ENCODE measurements around the gene MMEL1.
"Not testable (repeated sequence)": the region's sequence is repeated elsewhere in the genome, so short reads cannot be mapped to it uniquely, and the experiment has no call there.

The MMEL1 gene

GRCh38 chr1:2628191-2628932 is 4.5 kb downstream of the MMEL1 start:
- no peak for DNase-seq (ENCODE audit: low read depth)

- no peak for DNase-seq (ENCODE audit: low read depth)
Measured at GRCh38 chr1:2627746-2628145, 5.1 kb downstream of the MMEL1 start.

- DNase-seq (ENCODE audit: low read depth): not testable (repeated sequence)
Measured at GRCh38 chr1:2625748-2626147, 7.1 kb downstream of the MMEL1 start.

- DNase-seq (ENCODE audit: low read depth): no peak
Measured at GRCh38 chr1:2625311-2625710, 7.5 kb downstream of the MMEL1 start.

- DNase-seq (ENCODE audit: low read depth): no peak
Measured at GRCh38 chr1:2624735-2625300, 8.0 kb downstream of the MMEL1 start.

- DNase-seq (ENCODE audit: low read depth): no peak
Measured at GRCh38 chr1:2623571-2624337, 9.1 kb downstream of the MMEL1 start.

GRCh38 chr1:2617971-2618470 is 14.8 kb downstream of the MMEL1 start:
- no peak for DNase-seq (ENCODE audit: low read depth)

GRCh38 chr1:2614145-2614544 is 18.7 kb downstream of the MMEL1 start:
- DNase-seq (ENCODE audit: low read depth): no peak

- no peak for DNase-seq (ENCODE audit: low read depth)
Measured at GRCh38 chr1:2612591-2613365, 20.0 kb downstream of the MMEL1 start.

- no peak for DNase-seq (ENCODE audit: low read depth)
Measured at GRCh38 chr1:2611621-2612437, 21.0 kb downstream of the MMEL1 start.

- no peak for DNase-seq (ENCODE audit: low read depth)
Measured at GRCh38 chr1:2611031-2611501, 21.8 kb downstream of the MMEL1 start.

- DNase-seq (ENCODE audit: low read depth): no peak
Measured at GRCh38 chr1:2610036-2610959, 22.5 kb downstream of the MMEL1 start.

- DNase-seq (ENCODE audit: low read depth): no peak
Measured at GRCh38 chr1:2609319-2610035, 23.3 kb downstream of the MMEL1 start.

- DNase-seq (ENCODE audit: low read depth): no peak
Measured at GRCh38 chr1:2607641-2608091, 25.1 kb downstream of the MMEL1 start.

- no peak for DNase-seq (ENCODE audit: low read depth)
Measured at GRCh38 chr1:2606881-2607621, 25.8 kb downstream of the MMEL1 start.

- DNase-seq (ENCODE audit: low read depth): no peak
Measured at GRCh38 chr1:2606396-2606880, 26.4 kb downstream of the MMEL1 start.

GRCh38 chr1:2605509-2606395 is 27.1 kb downstream of the MMEL1 start:
- no peak for DNase-seq (ENCODE audit: low read depth)

Data from stimulated activated CD4-positive, alpha-beta T cell treated with anti-CD3 and anti-CD28 coated beads, Interleukin-2, amount 100 ng/mL, for 4 hours (primary cell).